C4-2B (cell line): ENCODE data around the gene LEMD2.
"Not testable (repeated sequence)": the region's sequence is repeated elsewhere in the genome, so short reads cannot be mapped to it uniquely, and the experiment has no call there.

Experiments used
- H3K27ac ChIP-seq: fragments of 450-650 bp; 2 replicates; pipeline ENCODE4 v1.5.1; 2017
- ZFX ChIP-seq: fragments of 450-650 bp; IDR thresholded peaks from 2 replicates; pipeline ENCODE4 v1.6.1; 2017
- TF ChIP-seq, protein P1 (sequence below): fragments of 450-650 bp; conservative IDR thresholded peaks from 2 replicates; pipeline ENCODE4 v1.5.1; 2017; ENCODE audit warnings: mild to moderate bottlenecking

The LEMD2 gene

DNA sequence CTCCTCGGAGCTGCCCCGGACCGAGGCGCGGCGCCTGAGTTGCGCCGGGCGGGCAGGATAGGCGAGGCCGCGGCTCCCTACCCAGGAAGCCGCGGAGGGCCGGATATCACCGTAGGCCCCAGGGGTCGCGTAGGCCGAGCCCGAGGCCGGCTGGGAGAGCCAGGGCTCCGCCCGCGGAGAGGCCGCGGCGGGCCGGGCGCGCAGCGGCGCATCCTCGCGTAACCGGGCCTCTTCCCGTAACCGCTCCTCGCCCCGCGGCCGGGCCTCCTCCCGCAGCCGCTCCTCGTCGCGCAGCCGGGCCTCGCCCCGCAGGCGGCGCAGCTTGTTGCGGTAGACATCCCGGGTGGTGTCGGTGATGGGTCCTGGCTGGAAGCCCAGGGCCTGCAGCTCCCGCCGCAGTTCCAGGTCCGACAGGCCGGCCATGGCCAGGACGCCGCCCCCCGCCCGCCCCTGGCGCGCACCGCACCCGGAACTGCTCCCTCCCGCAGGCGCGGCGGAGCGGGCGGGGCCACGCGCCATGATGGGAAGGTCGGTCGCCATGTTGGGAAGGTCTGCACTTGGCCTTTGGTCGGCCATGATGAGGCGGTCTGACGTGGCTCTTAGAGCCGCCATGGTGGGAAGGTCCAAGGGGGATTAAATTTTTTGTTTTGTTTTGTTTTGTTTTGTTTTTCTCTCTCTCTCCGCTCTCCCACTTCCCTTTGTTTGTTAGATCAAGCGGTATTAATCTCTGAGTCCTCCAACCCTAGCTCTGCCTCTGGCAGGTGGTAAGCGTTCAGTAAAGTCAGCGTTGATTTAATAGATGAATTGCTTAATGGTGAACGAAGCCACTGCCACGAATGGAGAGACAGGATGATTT is at the start of gene LEMD2:
LEMD2 (minus strand) TSS at position 437 of the 856 bp plus-strand sequence; CDS start at position 423, 14 bp downstream.
- peak within 1 kb of the TSS; percentile 95 for H3K27ac ChIP-seq

DNA sequence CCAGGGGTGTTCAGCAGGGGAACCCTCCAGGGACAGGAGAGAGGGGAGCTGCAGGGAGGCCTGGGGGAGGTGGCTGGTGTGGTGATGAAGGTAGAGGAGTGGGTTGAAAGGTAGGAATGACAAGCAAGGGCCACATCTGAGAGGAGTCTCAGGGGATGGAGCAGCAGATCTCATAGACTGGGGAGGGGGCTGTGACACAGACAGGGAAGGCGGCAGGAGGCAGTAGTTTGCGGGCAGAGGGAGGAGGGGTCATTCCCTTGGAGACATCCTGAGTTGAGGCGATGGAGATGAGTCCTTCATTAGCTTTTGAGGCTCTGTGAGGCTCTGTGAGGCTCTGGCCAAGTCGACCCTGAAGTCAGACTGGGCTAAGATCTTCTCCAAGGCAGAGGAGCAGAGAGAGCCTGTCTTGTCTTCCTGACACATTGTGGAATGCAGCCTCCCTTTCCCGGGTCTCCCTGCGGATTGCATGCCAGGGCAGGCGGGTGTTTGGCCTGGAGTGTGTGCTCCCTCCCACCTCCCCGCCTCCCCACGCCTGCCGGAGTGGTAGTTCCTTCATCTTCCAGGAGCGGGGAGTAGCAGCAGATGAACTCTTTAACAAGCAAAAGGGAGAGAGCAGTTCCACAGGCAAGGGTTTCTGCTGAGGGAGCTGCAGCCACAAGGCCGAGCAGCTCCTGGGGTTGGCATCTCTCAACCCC is 49.2 kb upstream of the LEMD2 start:
- H3K27ac ChIP-seq = no peak overlapping the region; the same call in 1 of the 2 replicates
- TF ChIP-seq, protein P1, sequence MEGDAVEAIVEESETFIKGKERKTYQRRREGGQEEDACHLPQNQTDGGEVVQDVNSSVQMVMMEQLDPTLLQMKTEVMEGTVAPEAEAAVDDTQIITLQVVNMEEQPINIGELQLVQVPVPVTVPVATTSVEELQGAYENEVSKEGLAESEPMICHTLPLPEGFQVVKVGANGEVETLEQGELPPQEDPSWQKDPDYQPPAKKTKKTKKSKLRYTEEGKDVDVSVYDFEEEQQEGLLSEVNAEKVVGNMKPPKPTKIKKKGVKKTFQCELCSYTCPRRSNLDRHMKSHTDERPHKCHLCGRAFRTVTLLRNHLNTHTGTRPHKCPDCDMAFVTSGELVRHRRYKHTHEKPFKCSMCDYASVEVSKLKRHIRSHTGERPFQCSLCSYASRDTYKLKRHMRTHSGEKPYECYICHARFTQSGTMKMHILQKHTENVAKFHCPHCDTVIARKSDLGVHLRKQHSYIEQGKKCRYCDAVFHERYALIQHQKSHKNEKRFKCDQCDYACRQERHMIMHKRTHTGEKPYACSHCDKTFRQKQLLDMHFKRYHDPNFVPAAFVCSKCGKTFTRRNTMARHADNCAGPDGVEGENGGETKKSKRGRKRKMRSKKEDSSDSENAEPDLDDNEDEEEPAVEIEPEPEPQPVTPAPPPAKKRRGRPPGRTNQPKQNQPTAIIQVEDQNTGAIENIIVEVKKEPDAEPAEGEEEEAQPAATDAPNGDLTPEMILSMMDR = no peak
- no peak for TF ChIP-seq ZFX

More for the DNA sequence above, at the start of gene LEMD2:
- peak; percentile 100 for TF ChIP-seq ZFX
- TF ChIP-seq, protein P1 = no peak; the same call in 1 of the 2 replicates

GRCh38 chr6:33836806-33837469 is 48.0 kb upstream of the LEMD2 start:
- TF ChIP-seq ZFX = no peak
- TF ChIP-seq, protein P1 = no peak

GRCh38 chr6:33834401-33835392 is 45.8 kb upstream of the LEMD2 start:
- TF ChIP-seq, protein P1 = no peak
- no peak for TF ChIP-seq ZFX
- H3K27ac ChIP-seq = no peak overlapping the region

More at GRCh38 chr6:33836806-33837469, 48.0 kb upstream of the LEMD2 start:
- no peak overlapping the region for H3K27ac ChIP-seq

- no peak overlapping the region for H3K27ac ChIP-seq
- TF ChIP-seq, protein P1 = no peak
- no peak for TF ChIP-seq ZFX
These were observed 44.7 kb upstream of the LEMD2 start for GRCh38 chr6:33833599-33833998.

DNA sequence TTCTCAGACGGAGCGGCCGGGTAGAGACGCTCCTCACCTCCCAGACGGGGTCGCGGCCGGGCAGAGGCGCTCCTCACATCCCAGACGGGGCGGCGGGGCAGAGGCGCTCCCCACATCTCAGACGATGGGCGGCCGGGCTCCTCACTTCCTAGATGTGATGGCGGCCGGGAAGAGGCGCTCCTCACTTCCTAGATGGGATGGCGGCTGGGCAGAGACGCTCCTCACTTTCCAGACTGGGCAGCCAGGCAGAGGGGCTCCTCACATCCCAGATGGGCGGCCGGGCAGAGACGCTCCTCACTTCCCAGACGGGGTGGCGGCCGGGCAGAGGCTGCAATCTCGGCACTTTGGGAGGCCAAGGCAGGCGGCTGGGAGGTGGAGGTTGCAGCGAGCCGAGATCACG is 43.9 kb upstream of the LEMD2 start:
- H3K27ac ChIP-seq = not testable (repeated sequence)

DNA sequence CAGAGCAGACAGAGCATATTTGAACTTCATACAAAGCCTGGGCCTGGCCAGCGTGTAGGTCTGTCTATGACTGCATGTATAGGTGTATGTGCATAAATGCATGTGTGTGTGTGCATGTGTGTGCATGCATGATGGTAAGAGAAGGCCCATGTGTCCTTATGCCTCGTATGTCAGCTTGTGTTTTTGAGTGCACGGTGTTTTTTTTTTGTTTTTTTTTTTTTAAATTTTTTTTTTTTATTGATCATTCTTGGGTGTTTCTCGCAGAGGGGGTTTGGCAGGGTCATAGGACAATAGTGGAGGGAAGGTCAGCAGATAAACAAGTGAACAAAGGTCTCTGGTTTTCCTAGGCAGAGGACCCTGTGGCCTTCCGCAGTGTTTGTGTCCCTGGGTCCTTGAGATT is 42.8 kb upstream of the LEMD2 start:
- H3K27ac ChIP-seq = peak overlapping the region; percentile 43
